Astrocyte of the spinal cord (primary cell): ENCODE results near the gene ZP2.
A peak's percentile ranks its signal among the peaks of the same experiment; 100 is the strongest.

Experiments used
- DNase-seq: peaks from one replicate; pipeline ENCODE4 v3.0.0; 2011; ENCODE audit warnings: low read depth, low spot score
- H3K4me3 ChIP-seq: 2 replicates; pipeline ENCODE4 v1.5.1; 2011; ENCODE audit warnings: low read depth, mild to moderate bottlenecking, low read length, moderate library complexity
- in situ Hi-C: cut with HindIII; loops from 2 replicates; pipeline ENCODE4 v1.10.0; 2017; ENCODE audit warnings: low sequenced_read_pairs
- TF ChIP-seq, protein P1 (sequence below): IDR thresholded peaks from 2 replicates; pipeline ENCODE4 v1.5.1; 2012; ENCODE audit warnings: low read depth, mild to moderate bottlenecking, low read length, inconsistent platforms

Gene ZP2

DNA sequence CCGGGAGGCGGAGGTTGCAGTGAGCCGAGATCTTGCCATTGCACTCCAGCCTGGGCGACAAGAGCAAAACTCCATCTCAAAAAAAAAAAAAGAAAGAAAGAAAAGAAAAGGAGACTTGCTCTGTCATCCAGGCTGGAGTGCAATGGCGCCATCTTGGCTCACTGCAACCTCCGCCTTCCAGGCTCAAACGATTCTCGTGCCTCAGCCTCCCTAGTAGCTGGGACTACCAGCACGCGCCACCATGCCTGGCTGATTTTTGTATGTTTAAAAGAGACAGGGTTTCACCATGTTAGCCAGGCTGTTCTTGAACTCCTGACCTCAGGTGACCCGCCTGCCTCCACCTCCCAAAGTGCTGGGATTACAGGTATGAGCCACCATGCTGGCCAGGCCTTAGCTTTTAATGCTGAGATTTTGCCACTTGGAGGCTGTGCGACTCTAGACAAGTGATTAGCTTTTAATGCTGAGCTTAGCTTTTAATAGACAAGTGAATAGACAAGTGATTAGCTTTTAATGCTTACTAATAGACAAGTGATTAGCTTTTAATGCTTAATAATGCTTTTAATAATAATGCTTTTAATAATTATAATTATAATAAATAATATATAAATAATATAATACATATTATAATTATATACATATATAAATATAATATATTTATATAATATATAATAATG, 43.3 kb downstream of the ZP2 start:
- in situ Hi-C loops: no loop called here
- no peak for DNase-seq
- TF ChIP-seq, protein P1, sequence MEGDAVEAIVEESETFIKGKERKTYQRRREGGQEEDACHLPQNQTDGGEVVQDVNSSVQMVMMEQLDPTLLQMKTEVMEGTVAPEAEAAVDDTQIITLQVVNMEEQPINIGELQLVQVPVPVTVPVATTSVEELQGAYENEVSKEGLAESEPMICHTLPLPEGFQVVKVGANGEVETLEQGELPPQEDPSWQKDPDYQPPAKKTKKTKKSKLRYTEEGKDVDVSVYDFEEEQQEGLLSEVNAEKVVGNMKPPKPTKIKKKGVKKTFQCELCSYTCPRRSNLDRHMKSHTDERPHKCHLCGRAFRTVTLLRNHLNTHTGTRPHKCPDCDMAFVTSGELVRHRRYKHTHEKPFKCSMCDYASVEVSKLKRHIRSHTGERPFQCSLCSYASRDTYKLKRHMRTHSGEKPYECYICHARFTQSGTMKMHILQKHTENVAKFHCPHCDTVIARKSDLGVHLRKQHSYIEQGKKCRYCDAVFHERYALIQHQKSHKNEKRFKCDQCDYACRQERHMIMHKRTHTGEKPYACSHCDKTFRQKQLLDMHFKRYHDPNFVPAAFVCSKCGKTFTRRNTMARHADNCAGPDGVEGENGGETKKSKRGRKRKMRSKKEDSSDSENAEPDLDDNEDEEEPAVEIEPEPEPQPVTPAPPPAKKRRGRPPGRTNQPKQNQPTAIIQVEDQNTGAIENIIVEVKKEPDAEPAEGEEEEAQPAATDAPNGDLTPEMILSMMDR: peak; percentile 4
- no peak overlapping the region for H3K4me3 ChIP-seq

DNA sequence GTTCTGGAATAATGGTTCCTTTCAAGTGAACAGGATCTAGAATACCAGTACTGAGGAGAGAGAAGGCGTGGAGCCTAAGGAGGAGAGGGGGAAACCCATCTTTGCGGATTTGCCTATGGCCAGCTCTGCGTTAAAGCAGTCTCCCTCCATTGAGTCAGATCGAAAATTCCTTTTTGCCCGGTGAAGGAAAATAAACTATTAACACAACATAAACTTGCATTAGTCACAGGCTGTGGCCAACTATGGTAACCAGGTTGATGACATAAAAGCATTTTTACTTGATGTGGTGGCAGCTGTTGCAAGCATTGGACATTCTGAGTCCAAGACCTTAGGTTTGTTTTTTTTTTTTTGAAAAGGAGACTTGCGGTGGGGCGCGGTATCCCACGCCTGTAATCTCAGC, 44.0 kb downstream of the ZP2 start:
- TF ChIP-seq, protein P1: no peak

DNA sequence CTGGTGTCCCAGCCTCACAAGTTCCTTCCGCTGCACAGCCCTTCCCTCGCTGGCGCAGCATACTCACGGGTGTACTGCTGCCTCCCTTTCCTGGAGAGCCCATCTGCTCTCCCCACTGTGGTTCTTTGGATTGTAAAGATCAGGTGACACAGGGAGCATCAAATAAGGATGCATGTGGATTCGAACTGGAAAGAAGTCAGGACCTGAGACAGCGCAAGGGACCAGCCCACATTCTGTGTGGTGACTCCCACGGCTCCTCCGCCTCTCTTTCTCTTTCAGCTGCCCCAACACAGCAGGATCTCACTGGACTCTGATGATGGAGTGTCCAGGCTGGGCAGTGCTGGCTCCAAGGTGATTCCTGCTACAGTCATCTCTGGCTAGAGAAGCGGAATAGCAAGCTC, 44.8 kb downstream of the ZP2 start:
- in situ Hi-C loops: no loop called here
- TF ChIP-seq, protein P1: no peak
- peak; percentile 65 for DNase-seq
- no peak overlapping the region for H3K4me3 ChIP-seq

More for the DNA sequence above, 44.0 kb downstream of the ZP2 start:
- in situ Hi-C loops: no loop called here
- no peak overlapping the region for H3K4me3 ChIP-seq
- peak; percentile 96 for DNase-seq

DNA sequence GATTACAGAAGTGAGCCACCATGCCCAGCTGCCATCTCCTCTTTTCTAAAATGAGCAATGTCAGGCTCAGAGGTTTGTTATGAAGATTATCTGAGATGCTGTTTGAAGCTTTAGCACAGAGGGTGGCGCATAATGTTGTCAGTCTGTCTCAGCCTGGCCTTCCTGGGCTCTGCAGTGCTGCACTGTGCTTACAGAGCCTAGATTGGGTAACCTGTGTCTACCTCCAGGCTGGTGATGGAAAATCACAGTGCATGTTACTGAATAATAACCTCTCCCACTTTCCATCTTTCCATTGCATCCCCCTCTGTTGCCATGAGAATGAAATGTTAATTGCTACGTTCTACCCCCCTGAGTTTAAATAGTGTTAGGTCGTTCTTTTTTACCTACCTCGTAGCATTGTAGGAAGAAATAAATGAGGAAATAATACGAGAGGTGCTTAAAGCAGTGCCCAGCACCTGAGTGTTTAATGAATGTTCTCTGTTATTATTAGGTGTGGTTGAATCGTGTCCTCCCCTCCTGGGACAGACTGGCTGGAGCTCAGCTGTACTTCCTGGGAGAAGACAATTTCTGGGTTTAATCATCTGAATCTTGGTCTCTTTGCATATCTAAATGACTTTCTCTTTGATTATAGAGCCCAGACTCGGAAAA, 46.7 kb downstream of the ZP2 start:
- no peak overlapping the region for H3K4me3 ChIP-seq
- in situ Hi-C loops: no loop called here
- no peak for DNase-seq
- TF ChIP-seq, protein P1: no peak

DNA sequence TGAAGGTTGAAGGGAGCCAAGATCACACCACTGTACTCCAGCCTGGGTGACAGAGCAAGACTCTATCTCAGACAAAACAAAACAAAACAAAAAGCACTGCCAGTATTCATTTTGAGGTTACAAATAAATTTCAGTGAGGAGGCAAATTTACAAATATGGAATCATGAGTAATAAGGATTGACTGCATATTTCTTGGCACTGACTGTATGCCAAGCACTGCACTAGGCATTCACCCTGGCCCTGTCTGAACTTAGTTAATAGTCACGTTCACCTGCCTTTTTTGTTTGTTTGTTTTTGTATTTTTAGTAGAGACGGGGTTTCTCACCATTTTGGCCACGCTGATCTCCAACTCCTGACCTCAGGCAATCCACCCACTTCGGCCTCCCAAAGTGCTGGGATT, 47.8 kb downstream of the ZP2 start:
- no peak overlapping the region for H3K4me3 ChIP-seq
- no peak for DNase-seq
- TF ChIP-seq, protein P1: no peak
- in situ Hi-C loops: no loop called here

DNA sequence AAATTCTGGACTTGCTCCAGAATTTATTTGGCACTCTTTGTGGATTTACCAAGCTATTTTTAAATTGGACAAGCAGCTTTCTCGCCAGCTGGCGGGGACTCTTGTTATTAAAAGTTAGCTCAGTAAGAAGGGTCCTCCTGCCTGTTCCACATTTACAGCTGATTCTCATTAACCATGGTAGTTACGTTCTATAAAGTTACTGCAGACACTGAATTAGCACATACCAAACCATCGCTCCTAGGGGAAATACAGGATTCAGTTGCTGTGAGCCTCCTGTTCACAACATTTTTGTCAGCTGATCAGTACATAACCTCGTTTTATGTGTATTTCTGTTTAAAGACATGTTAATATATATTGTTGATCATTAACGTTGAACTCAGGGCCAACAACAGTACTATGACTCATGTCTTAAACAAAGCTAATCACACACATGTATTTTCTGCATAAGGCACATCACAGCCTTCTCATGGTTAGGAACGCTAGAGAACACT, 48.7 kb downstream of the ZP2 start:
- no peak overlapping the region for H3K4me3 ChIP-seq
- in situ Hi-C loops: no loop called here
- TF ChIP-seq, protein P1: no peak
- DNase-seq: no peak
